Uterus (tissue), 4 donors: ENCODE measurements around the gene TAF5L. TPM values are rescaled to one million over a fixed set of nuclear protein-coding genes. Genes with fewer than 3 reads are reported as not detected.

Source experiments
- DNase-seq, 2 donors: peaks; one replicate each; pipeline ENCODE4 v3.0.0-alpha.2; 2019 to 2020
- H3K27ac ChIP-seq, 2 donors: fragments of 200-600 bp; sonication (generic); 1 replicate in 1 of 2; 2 replicates in 1 of 2; pipeline ENCODE4 v1.5.1; 2016 to 2018
- H3K27me3 ChIP-seq, 2 donors: fragments of 200-600 bp; sonication (generic); one replicate each; pipeline ENCODE4 v1.5.1; 2018 to 2019; ENCODE audit warnings: control low read depth in 1 of 2
- H3K36me3 ChIP-seq, 2 donors: fragments of 200-600 bp; sonication (generic); one replicate each; pipeline ENCODE4 v1.5.1; 2019; ENCODE audit warnings: control low read depth in 1 of 2
- H3K4me1 ChIP-seq, 2 donors: fragments of 200-600 bp; sonication (generic); one replicate each; pipeline ENCODE4 v1.5.1; 2018 to 2019; ENCODE audit warnings: control low read depth in 1 of 2
- H3K4me3 ChIP-seq, 2 donors: fragments of 200-600 bp; sonication (generic); 1 replicate in 1 of 2; 2 replicates in 1 of 2; pipeline ENCODE4 v1.5.1; 2018 to 2019; ENCODE audit warnings: mild to moderate bottlenecking in 1 of 2
- H3K9me3 ChIP-seq, 2 donors: fragments of 200-600 bp; sonication (generic); one replicate each; pipeline ENCODE4 v1.5.1; 2019; ENCODE audit warnings: control low read depth in 1 of 2
- CTCF ChIP-seq, 4 experiments: fragments of 200-600 bp in 2 of 4; fragments of 450-650 bp in 2 of 4; sonication (generic) in 2 of 4; IDR thresholded peaks; one replicate each; pipeline ENCODE4 v1.5.1; 2016 to 2019; ENCODE audit warnings: antibody characterized with exemption in 4 of 4, mild to moderate bottlenecking in 2 of 4, moderate library complexity in 1 of 4
- POLR2A ChIP-seq, 2 donors: fragments of 450-650 bp; IDR thresholded peaks; one replicate each; pipeline ENCODE4 v1.6.1; 2016; ENCODE audit warnings: antibody characterized with exemption in 2 of 2, mild to moderate bottlenecking in 1 of 2, moderate library complexity in 1 of 2
- intact Hi-C: fragments of 100-400 bp; cut with DNase I; formaldehyde crosslinking; loops from one replicate; pipeline ENCODE4 v1.15.1; 2023; ENCODE audit warnings: low total_unique reads
- total RNA-seq, 4 donors: library from RNA; depleted of rRNA in 3 of 4; stranded (reverse); fragments of >200 nt in 3 of 4; gene quantifications; one replicate each; pipeline versions ENCODE4 v1.1.0 to v1.2.4, GENCODE V29; 2014 to 2023
- donor health status: DM: yes; HTN: yes; CAD: no.

The TAF5L gene
- total RNA-seq, 4 donors from 2014 or later: 0.88 to 22.2 (median 9.2) TPM

- no peak for DNase-seq
- TF ChIP-seq CTCF (IDR thresholded peaks at IDR 0.05) (no peak), POLR2A (IDR thresholded peaks at IDR 0.05) (no peak)
- H3K27ac ChIP-seq: no peak overlapping the region
- H3K27me3 ChIP-seq: no peaks in the 10 kb centered on the region
- intact Hi-C loops: no loop called here
- H3K36me3 ChIP-seq: no peaks in the 10 kb centered on the region
- no peak overlapping the region for H3K4me3 ChIP-seq
- no peaks in the 10 kb centered on the region for H3K4me1 ChIP-seq
- no peaks in the 10 kb centered on the region for H3K9me3 ChIP-seq
Measured at GRCh38 chr1:229572286-229572685, 53.6 kb downstream of the TAF5L start.

GRCh38 chr1:229570891-229571516 lies 54.9 kb downstream of the TAF5L start:
- H3K4me3 ChIP-seq: no peak overlapping the region
- no peaks in the 10 kb centered on the region for H3K4me1 ChIP-seq
- no peak overlapping the region for H3K27ac ChIP-seq
- no peaks in the 10 kb centered on the region for H3K9me3 ChIP-seq
- intact Hi-C loops: no loop called here
- no peaks in the 10 kb centered on the region for H3K27me3 ChIP-seq
- TF ChIP-seq CTCF (IDR thresholded peaks at IDR 0.05) (no peak), POLR2A (IDR thresholded peaks at IDR 0.05) (no peak)
- no peak for DNase-seq
- H3K36me3 ChIP-seq: no peaks in the 10 kb centered on the region

- DNase-seq: no peak
- Histone ChIP-seq H3K9me3 (no peaks in the 10 kb centered on the region), H3K4me3 (no peak overlapping the region), H3K27ac (no peak overlapping the region), H3K36me3 (no peaks in the 10 kb centered on the region), H3K27me3 (no peaks in the 10 kb centered on the region), H3K4me1 (no peaks in the 10 kb centered on the region)
- intact Hi-C loops: no loop called here
- TF ChIP-seq CTCF (IDR thresholded peaks at IDR 0.05): no peak
- TF ChIP-seq POLR2A (IDR thresholded peaks at IDR 0.05): no peak
Measured at GRCh38 chr1:229570305-229570704, 55.6 kb downstream of the TAF5L start.

GRCh38 chr1:229567109-229567868 lies 58.6 kb downstream of the TAF5L start:
- H3K4me3 ChIP-seq: no peak overlapping the region
- DNase-seq: no peak
- H3K36me3 ChIP-seq: no peaks in the 10 kb centered on the region
- no peak overlapping the region for H3K27ac ChIP-seq
- H3K9me3 ChIP-seq: no peaks in the 10 kb centered on the region
- H3K4me1 ChIP-seq: no peaks in the 10 kb centered on the region
- no peaks in the 10 kb centered on the region for H3K27me3 ChIP-seq
- intact Hi-C loops: no loop called here
- no peak for TF ChIP-seq CTCF (IDR thresholded peaks at IDR 0.05)
- no peak for TF ChIP-seq POLR2A (IDR thresholded peaks at IDR 0.05)

GRCh38 chr1:229563701-229564100 lies 62.2 kb downstream of the TAF5L start:
- no peaks in the 10 kb centered on the region for H3K4me1 ChIP-seq
- H3K36me3 ChIP-seq: no peaks in the 10 kb centered on the region
- H3K4me3 ChIP-seq: peak overlapping the region in 1 of 2 donors; percentile 4
- peak overlapping the region in 1 of 2 donors; percentile 70 for H3K27ac ChIP-seq
- H3K9me3 ChIP-seq: no peaks in the 10 kb centered on the region
- DNase-seq: peak; percentile 20 to 34
- no peaks in the 10 kb centered on the region for H3K27me3 ChIP-seq
- intact Hi-C loops: no loop called here
- TF ChIP-seq CTCF (IDR thresholded peaks at IDR 0.05): no peak
- TF ChIP-seq POLR2A (IDR thresholded peaks at IDR 0.05): peak in 1 of 2 donors; percentile 19
